HepG2 (cell line): Measurements from ENCODE around the gene FAM3A. TPM values are rescaled to one million over a fixed set of nuclear protein-coding genes. Genes with fewer than 3 reads are reported as not detected.

ENCODE experiments used
- ATAC-seq: fragments of 200-7000 bp; cut with Tn5 transposase; 3 replicates; pipeline ENCODE4 v1.9.1; 2020; ENCODE audit warnings: mild to moderate bottlenecking, moderate library complexity
- BruUV-seq: library from RNA; stranded (reverse); fragments of 400-500 nt; replicated peaks from 2 replicates; lab custom pipeline; 2021; lab: Mats Ljungman, UMichigan
- CTCF ChIA-PET: fragments of 300-600 bp; formaldehyde crosslinking; extraction: SDS; loops from one replicate; lab custom pipeline; 2021; ENCODE audit warnings: low total read pairs, inconsistent platforms, low intra/inter-chr PET ratio; lab: Yijun Ruan, JAX
- POLR2A ChIA-PET: fragments of 350-600 bp; sonication (Branson Sonifier 250); formaldehyde crosslinking; loops from one replicate; lab custom pipeline; 2020; ENCODE audit warnings: antibody characterized with exemption, inconsistent platforms; lab: Yijun Ruan, JAX
- DNase-seq: peaks from one replicate; pipeline ENCODE4 v3.0.0-alpha.2; 2015; ENCODE audit warnings: low spot score
- FAIRE-seq: peaks from 3 replicates; lab custom pipeline; 2011; peaks lifted over from hg19 to GRCh38; lab: Jason Lieb, UNC
- H2AFZ ChIP-seq: one replicate; pipeline ENCODE4 v1.6.1; 2011; ENCODE audit warnings: low read length, inconsistent platforms
- H3K27ac ChIP-seq: fragments of 300-600 bp; 3 replicates; pipeline ENCODE4 v1.8.0; 2011; ENCODE audit warnings: mixed run types, mild to moderate bottlenecking, mixed read lengths, low read length, inconsistent platforms; ENCODE audit not compliant: insufficient read depth; ENCODE audit errors: extremely low read length
- H3K27me3 ChIP-seq, 2 experiments: fragments of 200-600 bp in 1 of 2; 2 replicates in 1 of 2; 3 replicates in 1 of 2; pipeline versions ENCODE4 v1.6.0 to v1.8.0; 2011; ENCODE audit warnings: low read length in 2 of 2, mild to moderate bottlenecking in 2 of 2, moderate library complexity in 2 of 2, inconsistent platforms in 1 of 2; ENCODE audit not compliant: insufficient read depth in 2 of 2, control insufficient read depth in 1 of 2
- H3K36me3 ChIP-seq, 2 experiments: fragments of 200-600 bp in 1 of 2; replicated peaks in 1 of 2; 2 replicates in 1 of 2; 3 replicates in 1 of 2; pipeline versions ENCODE4 v1.5.1 to v1.8.0; 2011; ENCODE audit warnings: low read length in 2 of 2, inconsistent platforms in 1 of 2; ENCODE audit not compliant: insufficient read depth in 2 of 2, control insufficient read depth in 1 of 2
- H3K4me1 ChIP-seq: 2 replicates; pipeline ENCODE4 v1.5.1; 2012; ENCODE audit warnings: low read length, inconsistent platforms; ENCODE audit not compliant: insufficient read depth
- H3K4me2 ChIP-seq: 2 replicates; pipeline ENCODE4 v1.6.0; 2011; ENCODE audit warnings: low read depth, low read length, inconsistent platforms
- H3K4me3 ChIP-seq, 3 experiments: fragments of 200-600 bp in 1 of 3; sonication (generic), shearing (Covaris generic) in 1 of 3; replicated peaks in 1 of 3; 2 replicates each; pipeline ENCODE4 v1.5.1; 2011 to 2016; ENCODE audit warnings: low read length in 3 of 3, inconsistent platforms in 2 of 3, low read depth in 2 of 3, mild to moderate bottlenecking in 2 of 3, control low read depth in 1 of 3, mixed read lengths in 1 of 3; ENCODE audit not compliant: insufficient read depth in 1 of 3
- H3K79me2 ChIP-seq: one replicate; pipeline ENCODE4 v1.6.1; 2011; ENCODE audit warnings: low read length, inconsistent platforms; ENCODE audit not compliant: insufficient read depth
- H3K9ac ChIP-seq: 2 replicates; pipeline ENCODE4 v1.6.0; 2011; ENCODE audit warnings: mild to moderate bottlenecking, low read depth, low read length, inconsistent platforms; ENCODE audit not compliant: insufficient read depth
- H3K9me3 ChIP-seq: 2 replicates; pipeline ENCODE4 v1.5.1; 2012; ENCODE audit warnings: mild to moderate bottlenecking, low read length
- H4K20me1 ChIP-seq: 2 replicates; pipeline ENCODE4 v1.6.0; 2011; ENCODE audit warnings: inconsistent platforms, mild to moderate bottlenecking, low read length, moderate library complexity; ENCODE audit not compliant: insufficient read depth
- MAX ChIP-seq: IDR thresholded peaks from 2 replicates; pipeline ENCODE4 v1.6.1; 2012; ENCODE audit warnings: inconsistent platforms
- NFE2L2 ChIP-seq: fragments of 150-350 bp; IDR thresholded peaks from 2 replicates; pipeline ENCODE4 v1.6.1; 2014; ENCODE audit warnings: low read length
- SRY ChIP-seq: sonication (generic); formaldehyde crosslinking; IDR thresholded peaks from 2 replicates; pipeline ENCODE4 v1.8.0; 2022; ENCODE audit warnings: mild to moderate bottlenecking, missing genetic modification reagents
- TOE1 ChIP-seq: sonication (generic); formaldehyde crosslinking; IDR thresholded peaks from 2 replicates; pipeline ENCODE4 v1.4.0; 2020; ENCODE audit warnings: mild to moderate bottlenecking, missing genetic modification reagents
- ZBTB43 ChIP-seq: sonication (generic); formaldehyde crosslinking; conservative IDR thresholded peaks from 2 replicates; pipeline ENCODE4 v1.4.0; 2020; ENCODE audit warnings: missing genetic modification reagents
- ZHX2 ChIP-seq, 2 experiments: sonication (generic) in 1 of 2; formaldehyde crosslinking in 1 of 2; IDR thresholded peaks; 2 replicates each; pipeline versions ENCODE4 v1.6.1 to v1.9.0; 2014 to 2022; ENCODE audit warnings: antibody characterized with exemption in 1 of 2, borderline replicate concordance in 1 of 2, inconsistent platforms in 1 of 2, low read depth in 1 of 2, missing genetic modification reagents in 1 of 2
- ZNF350 ChIP-seq: sonication (generic); formaldehyde crosslinking; IDR thresholded peaks from 2 replicates; pipeline ENCODE4 v1.4.0; 2020; ENCODE audit warnings: mild to moderate bottlenecking, low read depth, missing genetic modification reagents, borderline replicate concordance
- ZNF740 ChIP-seq: sonication (generic); formaldehyde crosslinking; IDR thresholded peaks from 2 replicates; pipeline ENCODE4 v1.4.0; 2020; ENCODE audit warnings: missing genetic modification reagents
- WGBS: methylation state at CpG from one replicate; pipeline ENCODE4 v1.1.6; 2017; ENCODE audit warnings: low lambda C conversion rate; 5-methylcytosine and 5-hydroxymethylcytosine counted together
- in situ Hi-C: cut with HindIII; loops from 2 replicates; pipeline ENCODE4 v1.10.0; 2017; ENCODE audit warnings: low pct_unique_long_range_greater_than_20kb; ENCODE audit not compliant: extremely low pct_ligation_motif_present
- intact Hi-C: fragments of 100-400 bp; cut with micrococcal nuclease; formaldehyde crosslinking; loops from one replicate; pipeline ENCODE4 v1.10.0; 2022; ENCODE audit not compliant: unreplicated experiment
- polyA plus RNA-seq, 8 experiments: library from polyadenylated mRNA; depleted of rRNA in 3 of 8; stranded (reverse) in 7 of 8; unstranded in 1 of 8; fragments of >200 nt; fragmentation: Illumina TruSeq in 4 of 8; extraction: Trizol in 4 of 8; gene quantifications; 2 replicates each; pipeline versions ENCODE4 v1.2.1 to v1.2.3, GENCODE V29; 2011 to 2016; ENCODE audit warnings: low read depth in 4 of 8, missing spikeins in 1 of 8, mixed read lengths in 1 of 8; ENCODE audit not compliant: insufficient read depth in 1 of 8
- total RNA-seq, 5 experiments: library from RNA; depleted of rRNA; stranded (reverse); fragments of >200 nt; fragmentation: Illumina TruSeq; extraction: Trizol; gene quantifications; 2 replicates each; pipeline ENCODE4 v1.2.3, GENCODE V29; 2016; ENCODE audit warnings: low read depth in 1 of 5
- TF ChIP-seq, protein P1 (sequence below): sonication (generic); formaldehyde crosslinking; IDR thresholded peaks from 2 replicates; pipeline ENCODE4 v1.4.0; 2020; ENCODE audit warnings: missing genetic modification reagents, borderline replicate concordance

The FAM3A gene
- total and polyA plus RNA-seq, 2 of the 13 experiments (the other 11 are each of a cell fraction or from before 2014, with no cell fraction given), result 11.2 to 22.7 TPM

- in situ Hi-C loops, result no loop called here
- Histone ChIP-seq H4K20me1 (no peaks in the 10 kb centered on the region), H3K9me3 (no peaks in the 10 kb centered on the region), H3K27ac (peak overlapping the region; percentile 54), H3K4me2 (peak overlapping the region; percentile 62), H3K9ac (peak overlapping the region; percentile 73), H3K79me2 (no peaks in the 10 kb centered on the region), H3K36me3 (no peaks in the 10 kb centered on the region; a peak in 1 of 5 replicates), H3K27me3 (no peaks in the 10 kb centered on the region), H3K4me3 (peak overlapping the region; percentile 49 to 67 (median 67); a peak in 5 of 6 replicates), H3K4me1 (peaks cover 27% of the 10 kb centered on the region), H2AFZ (no peak overlapping the region)
- ChIA-PET CTCF (interaction anchor here (1.4 kb wide), 1 partner anchor 49 kb away, joined by 3 read pairs; no protein-coding TSS in a partner anchor), POLR2A (interaction anchor here (0.9 to 3.2 kb wide), 2 partner anchors 43 to 56 kb away, joined by 3 to 13 read pairs; no protein-coding TSS in a partner anchor)
- intact Hi-C loops, result no loop called here
- 0 out of 3 replicates have a peak, but pooled peaks have one; percentile 3 for ATAC-seq
- DNase-seq, result no peak
- no peak for FAIRE-seq
- BruUV-seq, result no TSS peak
- no CpG with 5 or more reads among the region's 35 CpGs for whole genome bisulfite sequencing
- 0 out of 2 replicates have a peak, but pooled peaks have one; percentile 28 for TF ChIP-seq ZBTB43 (CRISPR knock-in tag)
- 0 out of 2 replicates have a peak, but pooled peaks have one; percentile 37 for TF ChIP-seq SRY (CRISPR knock-in tag)
- no peak for TF ChIP-seq NFE2L2
- TF ChIP-seq MAX, result peak; percentile 49
- TF ChIP-seq TOE1, result no peak
- TF ChIP-seq, protein P1, sequence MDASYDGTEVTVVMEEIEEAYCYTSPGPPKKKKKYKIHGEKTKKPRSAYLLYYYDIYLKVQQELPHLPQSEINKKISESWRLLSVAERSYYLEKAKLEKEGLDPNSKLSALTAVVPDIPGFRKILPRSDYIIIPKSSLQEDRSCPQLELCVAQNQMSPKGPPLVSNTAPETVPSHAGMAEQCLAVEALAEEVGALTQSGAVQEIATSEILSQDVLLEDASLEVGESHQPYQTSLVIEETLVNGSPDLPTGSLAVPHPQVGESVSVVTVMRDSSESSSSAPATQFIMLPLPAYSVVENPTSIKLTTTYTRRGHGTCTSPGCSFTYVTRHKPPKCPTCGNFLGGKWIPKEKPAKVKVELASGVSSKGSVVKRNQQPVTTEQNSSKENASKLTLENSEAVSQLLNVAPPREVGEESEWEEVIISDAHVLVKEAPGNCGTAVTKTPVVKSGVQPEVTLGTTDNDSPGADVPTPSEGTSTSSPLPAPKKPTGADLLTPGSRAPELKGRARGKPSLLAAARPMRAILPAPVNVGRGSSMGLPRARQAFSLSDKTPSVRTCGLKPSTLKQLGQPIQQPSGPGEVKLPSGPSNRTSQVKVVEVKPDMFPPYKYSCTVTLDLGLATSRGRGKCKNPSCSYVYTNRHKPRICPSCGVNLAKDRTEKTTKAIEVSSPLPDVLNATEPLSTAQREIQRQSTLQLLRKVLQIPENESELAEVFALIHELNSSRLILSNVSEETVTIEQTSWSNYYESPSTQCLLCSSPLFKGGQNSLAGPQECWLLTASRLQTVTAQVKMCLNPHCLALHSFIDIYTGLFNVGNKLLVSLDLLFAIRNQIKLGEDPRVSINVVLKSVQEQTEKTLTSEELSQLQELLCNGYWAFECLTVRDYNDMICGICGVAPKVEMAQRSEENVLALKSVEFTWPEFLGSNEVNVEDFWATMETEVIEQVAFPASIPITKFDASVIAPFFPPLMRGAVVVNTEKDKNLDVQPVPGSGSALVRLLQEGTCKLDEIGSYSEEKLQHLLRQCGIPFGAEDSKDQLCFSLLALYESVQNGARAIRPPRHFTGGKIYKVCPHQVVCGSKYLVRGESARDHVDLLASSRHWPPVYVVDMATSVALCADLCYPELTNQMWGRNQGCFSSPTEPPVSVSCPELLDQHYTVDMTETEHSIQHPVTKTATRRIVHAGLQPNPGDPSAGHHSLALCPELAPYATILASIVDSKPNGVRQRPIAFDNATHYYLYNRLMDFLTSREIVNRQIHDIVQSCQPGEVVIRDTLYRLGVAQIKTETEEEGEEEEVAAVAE (CRISPR knock-in tag), result no peak
- TF ChIP-seq ZNF740, result 0 out of 2 replicates have a peak, but pooled peaks have one; percentile 65
- no peak for TF ChIP-seq ZNF350 (CRISPR knock-in tag)
- no peak for TF ChIP-seq ZHX2 (IDR thresholded peaks at IDR 0.05; ENCODE audit: low read depth)
- 0 out of 2 replicates have a peak, but pooled peaks have one; percentile 34 for TF ChIP-seq ZHX2 (CRISPR knock-in tag; IDR thresholded peaks at IDR 0.05; ENCODE audit: borderline replicate concordance)
Observed at GRCh38 chrX:154486052-154486395, 30.0 kb downstream of the FAM3A start.
